EH (cell line): ENCODE results near the gene AURKA.
"Not testable (repeated sequence)": the region's sequence is repeated elsewhere in the genome, so short reads cannot be mapped to it uniquely, and the experiment has no call there.

Experiments
- DNase-seq: peaks from one replicate; pipeline ENCODE4 v3.0.0-alpha.2; 2015; ENCODE audit warnings: low read depth

AURKA gene

DNA sequence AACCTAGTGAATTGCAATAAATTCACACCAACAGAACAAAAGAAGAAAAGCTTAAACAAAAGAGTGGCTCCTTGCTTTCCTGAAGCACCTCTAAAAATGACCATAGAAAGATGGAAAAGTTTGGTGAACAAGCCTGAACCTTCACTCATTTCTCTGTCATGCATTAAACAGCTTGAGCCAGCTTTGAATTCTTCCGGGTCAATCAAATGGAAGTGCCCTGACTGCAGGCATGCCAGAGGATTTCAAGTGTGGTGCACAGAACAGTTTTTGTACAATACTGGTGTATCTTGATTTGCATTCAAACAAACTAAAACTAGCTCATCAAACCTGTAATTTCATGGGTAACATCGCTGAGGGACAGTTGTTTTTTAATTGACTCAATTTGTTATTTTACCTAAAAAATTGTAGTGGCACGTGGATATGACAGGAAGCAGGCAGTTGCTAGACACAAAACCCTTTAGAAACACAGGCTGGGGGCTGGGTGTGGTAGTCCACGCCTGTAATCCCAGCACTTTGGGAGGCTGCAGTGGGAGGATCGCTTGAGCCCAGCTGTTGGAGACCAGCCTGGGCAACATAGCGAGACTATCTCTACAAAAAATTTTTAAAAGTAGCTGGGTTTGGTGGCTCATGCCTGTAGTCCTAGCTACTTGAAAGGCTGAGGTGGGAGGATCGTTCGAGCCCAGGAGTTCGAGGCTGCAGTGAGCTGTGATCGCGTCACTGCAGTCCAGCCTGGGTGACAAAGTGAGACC, 29.1 kb upstream of the AURKA start:
- no peak for DNase-seq

- no peak for DNase-seq
These were observed 28.0 kb upstream of the AURKA start for GRCh38 chr20:56420028-56420427.

DNA sequence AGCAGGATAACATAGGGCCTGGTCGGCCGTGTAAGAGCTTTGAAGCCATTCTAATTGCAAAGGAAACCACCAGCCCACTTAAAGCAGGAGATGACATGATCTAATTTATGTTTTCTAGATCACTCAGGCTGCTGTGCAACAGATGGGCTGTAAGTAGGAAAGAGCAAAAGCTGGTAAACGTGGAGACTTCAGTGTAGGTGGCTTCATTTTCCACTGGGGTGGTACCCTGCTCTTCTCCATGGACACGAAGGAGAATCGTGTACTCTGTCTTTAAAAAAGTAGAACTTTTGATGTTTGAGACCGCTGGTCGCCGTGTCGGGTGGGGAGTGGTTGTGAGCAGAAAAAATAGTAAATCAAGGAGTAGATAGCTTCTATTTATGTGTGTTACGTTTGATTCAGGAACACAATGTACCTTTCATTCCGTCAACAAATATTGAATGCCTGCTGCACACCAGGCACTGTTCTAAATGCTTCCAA, 26.4 kb upstream of the AURKA start:
- DNase-seq = no peak

DNA sequence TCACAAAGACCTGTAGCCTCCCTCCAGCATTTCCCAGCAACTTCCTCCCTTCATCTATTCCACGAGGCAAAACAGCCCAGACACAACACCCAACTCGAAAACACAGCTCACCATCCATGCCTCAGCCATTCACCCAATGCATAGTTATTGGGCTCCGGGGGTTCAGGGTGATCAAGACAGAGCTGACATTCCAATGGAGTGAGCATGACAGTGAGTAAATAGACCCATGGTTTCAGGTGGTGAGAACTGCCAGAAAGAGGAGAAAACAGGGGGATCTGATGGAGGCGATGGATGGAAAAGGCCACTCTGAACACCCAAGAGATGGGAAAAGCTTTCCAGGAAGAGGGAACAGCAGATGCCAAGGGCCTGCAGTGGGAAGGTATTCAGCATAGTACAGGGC, 25.9 kb upstream of the AURKA start:
- peak; percentile 54 for DNase-seq

DNA sequence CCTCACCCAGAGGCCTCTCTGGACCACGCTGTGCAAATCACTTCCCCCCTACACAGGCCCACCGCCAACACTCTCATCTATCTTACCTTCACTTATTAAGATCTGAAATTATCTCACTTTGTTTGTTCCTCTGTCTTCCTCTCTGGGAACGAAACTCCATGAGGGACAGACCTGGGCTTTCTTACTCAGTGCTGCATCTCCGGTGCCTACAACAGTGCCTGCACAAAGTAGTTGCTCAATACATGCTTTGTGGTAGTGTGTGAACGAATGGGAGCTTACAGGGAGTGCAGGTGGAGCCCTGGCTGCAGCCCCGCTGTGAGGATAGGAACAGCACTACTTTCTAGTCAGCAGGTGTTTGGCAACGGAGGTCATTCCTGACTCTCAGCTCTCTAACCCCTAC, 25.4 kb upstream of the AURKA start:
- DNase-seq = no peak

DNA sequence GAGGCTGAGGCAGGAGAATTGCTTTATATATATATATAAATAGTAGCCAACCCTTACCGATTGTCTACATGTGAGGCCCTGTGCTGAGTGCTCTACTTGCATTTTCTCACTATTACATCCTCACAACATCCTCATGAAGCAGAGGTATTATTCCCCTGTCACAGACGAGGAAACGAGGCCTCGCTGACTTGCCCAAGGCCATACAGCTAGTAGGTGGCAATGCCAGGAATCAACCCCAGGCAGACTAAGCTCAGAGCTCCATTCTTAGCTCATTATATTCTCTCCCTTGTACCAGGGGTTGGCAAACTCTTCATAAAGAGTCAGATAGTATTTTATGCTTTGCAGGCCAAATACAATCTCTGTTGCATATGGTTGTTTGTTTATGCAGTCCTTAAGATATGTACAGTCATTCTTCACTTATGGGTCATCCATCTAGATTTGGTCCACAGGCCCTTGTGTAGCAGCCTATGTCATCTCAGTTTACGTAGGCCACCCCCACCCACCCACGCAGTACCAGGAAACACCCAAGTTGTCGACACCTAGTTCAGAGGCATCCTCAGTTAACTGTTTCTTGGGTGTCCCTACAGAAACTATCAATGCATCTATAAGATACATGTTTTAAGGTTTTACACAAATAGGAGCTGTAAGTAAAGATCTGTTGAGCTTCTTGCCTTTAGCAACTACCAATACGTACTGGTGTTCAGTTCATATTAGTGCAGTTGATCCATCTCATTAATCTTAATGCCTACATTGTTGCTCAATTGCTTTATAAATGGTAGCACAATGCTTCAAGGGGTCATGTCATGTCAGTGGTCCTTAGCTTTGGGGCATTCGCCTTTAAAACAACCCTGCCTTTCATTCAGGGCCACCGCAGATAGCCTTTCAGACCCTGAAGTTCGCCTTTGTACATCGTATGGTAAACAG, 23.1 kb upstream of the AURKA start:
- DNase-seq = peak; percentile 83

GRCh38 chr20:56412949-56413348, 20.9 kb upstream of the AURKA start:
- DNase-seq = no peak

DNA sequence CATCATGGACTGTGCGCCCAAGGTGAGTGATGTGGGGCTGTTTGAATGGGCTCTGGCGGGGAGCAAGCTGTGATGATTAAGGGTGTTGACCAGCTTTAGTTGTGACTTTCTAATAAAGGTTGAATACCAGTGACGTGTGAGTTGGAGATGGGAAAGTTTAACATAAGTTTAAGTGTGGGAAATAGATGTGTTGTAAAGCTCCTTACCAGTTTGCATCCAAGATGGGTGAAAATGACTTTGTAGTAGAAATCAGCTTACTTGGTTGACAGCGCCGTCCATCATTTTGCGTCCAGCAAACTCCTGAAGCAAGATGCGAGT, 20.4 kb upstream of the AURKA start:
- no peak for DNase-seq

GRCh38 chr20:56411759-56412472, 19.9 kb upstream of the AURKA start, which contains the start of gene CASS4:
Gene CASS4, plus strand, starts transcription at chr20:56412260. Its CDS starts 199 bp downstream, at chr20:56412459.
- peak; percentile 23 for DNase-seq

DNA sequence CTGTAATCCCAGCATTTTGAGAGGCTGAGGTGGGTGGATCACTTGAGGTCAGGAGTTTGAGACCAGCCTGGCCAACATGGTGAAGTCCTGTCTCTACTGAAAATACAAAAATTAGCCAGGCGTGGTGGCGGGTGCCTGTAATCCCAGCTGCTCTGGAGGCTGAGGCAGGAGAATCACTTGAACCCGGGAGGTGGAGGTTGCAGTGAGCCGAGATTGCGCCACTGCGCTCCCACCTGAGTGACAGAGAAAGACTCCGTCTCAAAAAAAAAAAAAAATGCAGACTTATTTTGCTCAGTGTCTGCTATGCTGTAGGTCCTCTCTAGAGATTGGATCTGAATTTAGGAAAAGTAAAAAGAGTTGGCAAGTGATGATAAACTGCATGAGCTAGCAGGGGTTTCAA, 19.3 kb upstream of the AURKA start:
- not testable (repeated sequence) for DNase-seq

- no peak for DNase-seq
These were observed 17.9 kb upstream of the AURKA start for GRCh38 chr20:56409956-56410355.

DNA sequence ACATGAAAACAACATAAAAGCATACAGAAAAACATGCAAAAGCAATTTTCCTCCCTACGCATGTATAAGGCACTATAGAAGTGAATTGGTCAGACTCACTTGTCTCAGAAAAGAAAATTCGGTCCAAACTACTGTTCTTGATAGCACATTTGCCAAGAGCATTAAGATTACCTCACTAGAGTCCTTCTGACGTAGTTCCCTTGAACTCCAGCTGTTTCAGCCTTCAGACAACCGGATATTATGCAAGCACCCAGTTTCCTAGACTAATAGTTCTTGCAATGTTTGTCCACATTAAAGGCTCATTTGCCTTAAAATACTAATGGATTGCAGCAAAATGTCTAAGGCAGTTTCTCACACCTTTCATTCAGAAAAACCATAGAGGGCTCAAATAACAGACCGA, 17.5 kb upstream of the AURKA start:
- peak; percentile 34 for DNase-seq

DNA sequence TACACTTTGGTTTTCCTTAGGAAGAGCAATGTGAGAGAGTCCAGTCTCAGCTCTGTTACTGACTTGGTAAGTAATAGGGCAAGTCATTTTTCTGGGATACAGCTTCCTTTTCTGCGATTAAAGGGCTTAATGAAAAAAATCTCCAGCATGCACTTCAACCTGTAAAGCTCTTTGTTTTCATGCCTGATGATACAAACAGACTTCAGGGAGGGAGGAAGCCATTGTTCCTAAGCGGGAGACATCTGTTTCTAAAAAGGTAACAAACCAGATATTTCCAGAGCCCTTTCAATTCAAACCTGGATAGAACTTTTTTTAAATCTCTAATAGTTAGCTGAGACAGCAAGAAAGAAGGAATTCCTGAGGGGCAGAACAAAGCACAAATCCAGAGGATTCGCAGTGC, 14.9 kb upstream of the AURKA start:
- no peak for DNase-seq

GRCh38 chr20:56405356-56405755, 13.3 kb upstream of the AURKA start:
- DNase-seq = not testable (repeated sequence)

DNA sequence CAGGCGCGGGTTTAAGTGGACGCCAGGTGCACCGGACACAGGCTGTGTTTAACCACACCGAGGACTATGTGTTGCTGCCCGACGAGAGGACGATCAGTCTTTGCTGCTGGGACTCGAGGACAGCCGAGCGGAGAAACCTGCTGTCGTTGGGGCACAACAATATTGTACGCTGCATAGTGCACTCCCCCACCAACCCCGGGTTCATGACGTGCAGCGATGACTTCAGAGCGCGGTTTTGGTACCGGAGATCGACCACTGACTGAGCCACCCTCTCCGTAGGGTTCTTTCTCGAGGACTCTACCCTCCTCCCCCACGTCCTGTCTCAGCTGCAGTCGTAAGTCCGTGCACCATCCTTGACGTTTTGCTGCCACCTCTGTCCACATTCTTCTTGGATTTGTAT, 11.4 kb upstream of the AURKA start:
- DNase-seq = no peak

GRCh38 chr20:56400001-56400640, 8.1 kb upstream of the AURKA start:
- peak; percentile 74 for DNase-seq

- no peak for DNase-seq
These were observed 3.2 kb upstream of the AURKA start for GRCh38 chr20:56395166-56395565.

- no peak for DNase-seq
These were observed 1.6 kb upstream of the AURKA start for GRCh38 chr20:56393653-56394052.

DNA sequence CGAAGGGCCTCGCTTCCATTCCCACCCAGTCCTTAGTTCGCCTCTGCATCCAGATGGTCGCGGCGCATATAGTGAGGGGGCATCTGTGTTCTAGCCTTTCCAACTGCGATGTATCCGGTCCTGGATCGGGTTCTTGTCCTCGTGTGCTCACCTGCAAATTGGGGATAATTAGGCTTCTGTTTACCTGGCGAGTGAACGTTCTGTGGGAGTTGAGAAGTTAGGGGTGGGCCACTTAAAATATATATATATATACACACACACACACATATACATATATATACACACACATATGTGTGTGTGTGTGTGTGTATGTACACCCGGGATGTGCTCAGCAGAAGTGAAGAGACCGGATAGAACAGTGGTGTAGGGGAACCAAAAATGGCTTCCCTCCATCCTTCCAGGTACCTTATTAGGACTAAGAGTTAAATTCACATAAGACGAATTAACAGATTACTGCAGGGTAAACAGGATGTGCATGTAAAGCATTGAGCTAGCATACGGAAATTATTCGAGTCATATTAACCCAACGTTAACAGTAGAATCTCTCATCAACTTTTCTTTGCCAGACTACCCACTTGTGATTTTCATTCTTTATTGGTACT, 967 bp upstream of the AURKA start:
- peak; percentile 20 for DNase-seq

DNA sequence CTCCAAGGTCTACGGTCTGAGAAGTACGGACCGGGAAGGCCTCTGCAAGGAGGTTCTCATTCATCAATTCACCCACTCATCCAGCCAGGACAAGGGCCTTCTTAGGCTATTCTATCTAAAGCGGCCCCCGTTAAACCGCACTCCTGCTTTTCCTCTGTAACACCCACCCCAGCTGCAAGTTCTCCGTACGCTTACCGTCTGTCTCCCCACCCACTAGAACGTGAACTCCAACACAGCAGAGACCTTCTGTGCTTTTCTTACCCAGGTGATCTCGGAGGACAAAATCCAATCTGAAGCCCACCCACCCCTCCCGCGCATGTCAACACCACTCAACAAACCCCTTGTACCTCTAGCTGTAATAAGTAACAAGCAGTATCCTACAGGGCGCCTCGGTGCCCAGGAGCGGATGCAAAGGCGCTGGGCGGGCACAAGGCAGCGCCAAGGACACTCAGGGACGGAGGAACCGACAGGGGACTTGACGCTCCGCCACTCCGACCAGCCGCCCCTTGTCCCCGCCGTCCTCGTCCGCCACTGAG, 351 bp downstream of the AURKA start:
- DNase-seq = peak; percentile 12

DNA sequence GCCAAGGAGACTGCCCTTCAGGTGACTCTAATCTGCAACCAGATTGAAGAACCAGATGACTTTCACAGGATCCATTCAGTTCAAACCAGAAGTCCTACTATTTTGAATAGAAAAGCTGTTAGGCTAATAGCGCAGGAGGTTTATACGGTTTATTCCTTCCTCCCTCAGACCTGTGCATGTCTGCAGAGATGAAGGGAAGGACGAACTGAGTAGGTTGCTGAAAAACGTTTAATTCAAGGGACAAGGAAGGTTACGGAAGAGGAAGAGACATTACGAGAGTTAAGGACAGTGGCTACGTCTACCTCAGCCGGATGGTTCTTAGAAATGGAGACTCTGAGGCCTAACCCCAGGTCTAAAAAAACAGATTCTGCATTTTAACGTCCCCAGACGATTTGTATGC, 978 bp downstream of the AURKA start:
- DNase-seq = peak; percentile 11
